HEK293T (cell line): ENCODE measurements around the gene AOPEP.

ENCODE experiments used
- L3MBTL2 ChIP-seq: fragments of 450-650 bp; conservative IDR thresholded peaks from 2 replicates; pipeline ENCODE4 v1.6.1; 2016; ENCODE audit warnings: mild to moderate bottlenecking
- SP1 ChIP-seq: fragments of 450-650 bp; IDR thresholded peaks from 2 replicates; pipeline ENCODE4 v1.6.1; 2017
- SUZ12 ChIP-seq: fragments of 450-650 bp; IDR thresholded peaks from 2 replicates; pipeline ENCODE4 v1.6.1; 2016; ENCODE audit warnings: mild to moderate bottlenecking
- TARDBP ChIP-seq: fragments of 450-650 bp; IDR thresholded peaks from 2 replicates; pipeline ENCODE4 v1.6.1; 2016

GRCh38 chr9:94961870-94962269 is 235.4 kb downstream of the AOPEP start:
- TF ChIP-seq SP1 (no peak), L3MBTL2 (no peak), SUZ12 (no peak), TARDBP (no peak)
